ENCODE data around the gene TGFB3.
"Not testable (repeated sequence)": the region's sequence is repeated elsewhere in the genome, so short reads cannot be mapped to it uniquely, and the experiment has no call there.

The TGFB3 gene

DNA sequence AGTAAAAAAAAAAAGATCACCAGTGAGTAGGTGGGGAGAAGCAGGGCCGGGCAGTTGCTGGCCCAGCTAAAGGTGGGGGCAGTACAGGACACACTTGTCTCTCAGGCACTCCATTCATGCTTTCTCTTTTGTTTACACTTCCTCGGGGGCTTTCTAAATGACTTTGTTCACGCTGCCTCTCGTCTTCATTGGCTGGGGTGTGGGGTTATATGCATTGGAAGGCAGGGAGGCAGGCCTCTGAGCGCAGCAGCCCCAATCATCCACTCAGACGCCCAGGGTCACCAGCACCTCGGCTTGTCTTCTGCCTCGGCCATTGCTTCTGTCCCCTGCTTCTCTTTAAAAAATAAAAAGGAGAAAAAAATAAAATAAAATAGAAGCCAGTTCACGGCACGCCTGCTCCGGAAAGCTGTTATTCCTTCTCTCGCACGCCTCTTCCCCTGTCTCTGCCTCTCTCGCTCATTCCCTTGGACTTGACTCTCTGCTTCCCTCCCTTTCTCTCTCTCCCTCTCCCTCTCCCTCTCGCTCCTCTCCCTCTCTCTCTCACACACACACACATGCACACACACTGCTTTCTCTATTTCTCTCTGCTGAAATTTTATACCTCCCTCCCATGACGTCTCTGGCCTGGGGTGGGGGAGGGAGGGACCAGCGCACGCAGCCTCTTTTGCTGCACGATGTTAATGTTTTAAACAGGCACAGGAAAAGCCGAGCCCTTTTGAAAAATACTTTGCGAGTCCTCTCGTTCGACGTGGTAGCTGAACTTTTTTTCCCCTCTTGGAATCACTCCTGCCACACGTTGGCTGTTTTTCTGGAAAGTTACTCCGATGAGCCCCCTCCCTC is at the start of gene TGFB3:
Gene TGFB3 (minus strand): TSS at position 570 of the 840 bp plus-strand sequence. CDS start 1,102 bp downstream, outside the sequence.
- DNase-seq = peak; percentile 87

DNA sequence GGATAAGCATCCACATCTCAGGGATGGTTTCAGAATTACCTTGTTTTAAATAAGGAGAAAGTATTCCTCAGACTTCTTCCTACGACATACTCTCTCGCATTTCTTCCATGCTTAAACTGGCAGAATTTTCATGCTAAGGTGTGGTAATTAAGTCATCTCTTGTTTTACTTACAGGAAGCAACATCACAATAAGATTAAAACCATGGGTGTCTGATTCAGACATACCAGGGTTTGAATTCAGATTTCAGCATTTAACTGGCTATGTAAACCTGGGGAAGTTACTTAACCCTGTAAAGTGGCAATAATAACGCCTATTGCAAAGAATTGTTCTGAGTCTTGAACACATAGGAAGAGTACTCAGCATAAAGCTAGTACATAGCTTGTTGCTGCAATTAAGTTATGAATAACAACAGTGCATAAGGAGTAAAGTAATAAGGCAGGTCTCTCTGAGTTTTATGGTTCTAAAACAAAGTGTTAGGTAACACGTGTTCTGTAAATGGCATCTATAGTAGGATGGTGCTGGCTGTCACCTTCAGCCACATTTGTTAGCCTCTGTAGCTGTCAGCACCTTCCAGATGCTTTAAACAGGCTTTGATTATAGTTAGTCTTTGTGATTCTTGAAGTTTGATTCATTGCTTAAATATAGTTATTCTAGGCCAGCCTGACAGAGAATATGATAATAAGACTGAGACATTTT is 42.6 kb upstream of the TGFB3 start:
- no peak for DNase-seq

DNA sequence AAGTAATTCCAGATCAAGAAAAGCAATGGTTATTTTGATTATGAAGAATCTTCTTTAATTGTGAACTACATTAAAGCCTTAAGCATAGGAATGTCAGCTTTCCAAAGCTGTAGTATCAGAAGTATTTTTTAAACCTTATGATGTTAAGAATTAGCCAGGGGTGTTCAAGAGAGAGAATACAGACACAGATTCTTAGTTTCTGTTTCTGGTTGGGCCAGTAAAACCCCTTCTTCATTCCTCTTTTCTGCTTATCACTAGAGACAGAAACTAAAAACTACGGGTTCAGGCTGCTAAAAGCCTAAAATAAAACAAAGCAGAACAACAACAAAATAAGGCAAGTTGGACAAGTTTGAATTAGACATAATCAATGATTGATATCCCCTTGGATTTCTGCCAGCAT is 42.0 kb upstream of the TGFB3 start:
- DNase-seq = no peak

DNA sequence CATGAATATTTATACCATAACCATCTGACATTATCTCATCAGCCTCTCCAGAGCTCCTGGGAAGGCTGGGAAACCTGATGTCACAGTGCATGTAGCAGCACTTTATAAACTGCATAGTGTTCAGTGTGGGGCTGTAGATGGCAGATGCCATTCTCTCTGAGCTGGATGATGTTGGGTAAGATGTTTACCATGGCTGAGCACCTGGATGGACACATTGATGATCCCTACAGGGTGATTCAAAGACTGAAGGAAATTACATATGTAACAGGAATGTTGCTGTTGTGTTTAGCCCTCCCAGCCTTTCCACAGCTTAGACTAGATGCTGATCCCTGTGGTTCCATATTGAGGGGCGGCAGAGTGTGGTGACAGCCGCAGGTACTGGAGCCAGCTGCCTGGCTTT is 41.2 kb upstream of the TGFB3 start:
- no peak for DNase-seq

DNA sequence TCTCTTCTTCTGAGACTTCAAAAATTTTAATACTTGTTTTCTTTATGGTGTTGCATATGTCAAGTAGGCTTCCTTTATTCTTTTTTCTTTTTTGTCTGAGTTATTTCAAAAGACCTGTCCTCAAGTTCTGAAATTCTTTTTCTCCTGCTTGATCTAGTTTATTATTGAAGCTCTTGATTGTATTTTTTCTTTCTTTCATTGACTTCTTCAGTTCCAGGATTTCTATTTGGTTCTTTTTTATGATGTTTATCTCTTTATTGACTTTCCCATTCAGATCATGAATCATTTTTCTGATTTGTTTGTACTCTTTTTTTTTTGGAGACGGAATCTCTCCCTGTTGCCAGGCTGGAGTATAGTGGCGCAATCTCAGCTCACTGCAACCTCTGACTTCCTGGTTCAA is 37.9 kb upstream of the TGFB3 start:
- no peak for DNase-seq

DNA sequence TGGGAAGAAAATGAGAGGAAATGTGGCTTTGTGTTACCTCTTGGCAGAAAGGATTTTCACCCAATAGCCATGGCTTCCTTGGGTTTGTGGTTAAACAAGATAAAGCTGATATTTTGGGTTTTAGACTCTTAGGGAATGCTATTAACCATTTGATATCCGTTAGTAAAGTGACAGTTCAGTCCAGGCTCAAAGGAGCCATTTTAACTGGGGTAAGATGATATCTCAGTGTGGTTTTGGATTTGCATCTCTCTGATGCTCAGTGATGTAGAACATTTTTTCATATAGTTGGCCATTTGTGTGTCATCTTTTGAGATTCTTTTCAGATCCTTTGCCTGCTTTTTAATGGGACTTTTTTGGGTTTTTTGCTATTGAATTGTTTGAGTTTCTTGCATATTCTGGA is 33.9 kb upstream of the TGFB3 start:
- no peak for DNase-seq

DNA sequence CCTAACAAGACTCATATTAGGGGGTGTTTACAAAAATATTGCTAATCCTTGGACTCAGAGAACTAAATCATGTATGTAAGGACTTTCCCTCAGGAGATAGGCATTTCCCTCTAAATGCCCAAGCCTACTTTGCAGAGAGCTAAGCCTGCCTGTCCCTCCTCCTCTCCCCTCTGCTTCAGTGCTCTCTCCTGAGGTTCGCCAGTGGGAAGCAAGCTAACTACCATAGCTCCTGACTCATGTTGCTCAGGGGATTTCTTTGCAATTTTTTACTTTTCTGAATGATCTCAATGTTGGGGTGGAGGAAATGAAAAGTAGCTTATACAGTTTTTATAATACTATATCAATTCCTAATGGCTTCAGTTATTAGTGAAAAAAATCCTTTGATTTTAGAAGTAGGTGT is 33.4 kb upstream of the TGFB3 start:
- no peak for DNase-seq

DNA sequence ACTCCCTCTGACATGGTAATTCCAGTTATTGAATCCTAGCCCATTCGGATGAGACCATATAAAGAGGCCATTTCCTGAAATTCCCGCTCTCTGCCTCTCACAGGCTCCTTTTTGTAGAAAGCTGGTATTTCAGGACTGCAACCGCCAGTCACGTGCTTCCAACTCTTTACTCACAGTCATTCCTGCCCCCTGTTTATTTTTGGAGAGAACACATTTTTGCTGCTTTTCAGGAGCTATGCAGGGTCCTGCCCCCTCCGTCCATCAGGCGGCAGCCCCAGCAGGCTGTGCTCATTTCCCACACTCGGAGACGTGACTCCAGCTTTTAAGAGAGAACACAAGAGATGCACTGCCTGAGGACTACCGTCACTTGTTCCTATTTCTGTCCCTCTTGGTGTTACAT is 30.6 kb upstream of the TGFB3 start:
- DNase-seq = no peak

DNA sequence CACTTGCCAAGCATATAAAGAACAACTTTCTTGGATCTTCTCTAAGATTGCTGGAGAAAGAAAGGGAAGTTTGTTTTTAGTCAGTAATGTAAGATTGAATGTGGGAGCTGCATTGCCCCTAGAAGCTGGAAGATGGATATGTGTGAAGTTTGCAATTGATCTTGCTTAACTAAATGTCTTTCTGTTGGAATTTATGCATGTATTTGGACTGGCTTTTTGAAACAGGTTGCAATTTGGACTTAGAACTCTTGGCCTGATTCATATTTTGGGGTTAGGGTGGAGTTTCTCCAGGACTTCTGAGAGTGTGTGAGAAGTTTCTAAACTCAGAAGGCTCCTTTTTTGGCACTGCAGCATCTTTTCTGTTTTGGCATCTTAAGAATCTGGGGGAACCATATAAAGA is 30.1 kb upstream of the TGFB3 start:
- DNase-seq = no peak

DNA sequence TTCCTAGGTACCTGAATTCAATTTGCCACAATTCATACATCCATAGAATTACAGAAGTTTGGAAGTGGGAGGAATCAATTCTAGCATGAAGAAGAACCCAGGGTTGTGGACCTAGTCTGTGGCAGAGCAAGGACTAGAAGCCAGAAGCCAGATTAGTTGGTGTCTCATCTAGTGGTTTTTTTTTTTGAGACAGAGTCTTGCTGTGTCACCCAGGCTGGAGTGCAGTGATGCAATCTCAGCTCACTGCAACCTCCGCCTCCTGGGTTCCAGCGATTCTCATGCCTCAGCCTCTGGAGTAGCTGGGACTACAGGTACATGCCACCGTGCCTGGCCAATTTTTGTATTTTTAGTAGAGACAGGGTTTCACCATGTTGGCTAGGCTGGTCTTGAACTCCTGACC is 27.8 kb upstream of the TGFB3 start:
- DNase-seq = not testable (repeated sequence)

DNA sequence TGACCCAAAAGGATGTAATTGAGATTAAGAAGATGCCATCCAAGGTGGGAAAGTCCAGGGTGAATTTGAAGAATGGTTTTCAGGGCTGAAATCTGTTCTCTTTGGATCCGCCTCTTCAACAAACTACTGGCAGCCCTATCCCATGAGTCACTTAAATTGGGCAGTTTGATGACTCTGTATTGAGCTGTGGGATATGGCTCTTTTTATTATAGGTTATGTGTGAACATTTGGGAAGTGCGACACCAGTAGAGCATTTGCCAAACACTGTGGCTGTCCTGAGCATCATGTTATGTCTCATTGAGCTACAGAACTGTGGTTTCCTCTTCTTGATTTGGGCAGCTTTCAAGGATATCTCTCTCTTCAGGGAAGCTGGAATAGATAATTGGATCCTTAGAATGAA is 26.1 kb upstream of the TGFB3 start:
- DNase-seq = no peak

DNA sequence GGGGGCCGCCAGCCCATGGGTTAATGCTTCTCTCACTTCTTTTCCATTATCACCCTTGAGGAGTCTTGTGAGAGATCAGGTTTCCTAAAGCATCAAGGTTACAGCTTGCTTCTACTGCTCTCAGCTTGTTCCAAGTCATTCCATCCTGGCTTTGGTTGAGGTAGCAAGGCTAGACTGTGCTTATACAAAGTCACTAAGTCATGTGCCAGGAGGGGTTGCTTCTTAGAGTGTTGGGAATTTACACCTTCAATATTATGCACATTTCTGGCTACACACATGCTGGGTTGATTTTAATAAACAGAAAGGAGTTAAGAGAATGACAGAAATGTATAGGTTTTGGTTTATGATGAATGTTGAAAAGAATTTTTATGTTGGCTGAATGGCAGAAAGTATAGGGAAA is 25.6 kb upstream of the TGFB3 start:
- DNase-seq = no peak

DNA sequence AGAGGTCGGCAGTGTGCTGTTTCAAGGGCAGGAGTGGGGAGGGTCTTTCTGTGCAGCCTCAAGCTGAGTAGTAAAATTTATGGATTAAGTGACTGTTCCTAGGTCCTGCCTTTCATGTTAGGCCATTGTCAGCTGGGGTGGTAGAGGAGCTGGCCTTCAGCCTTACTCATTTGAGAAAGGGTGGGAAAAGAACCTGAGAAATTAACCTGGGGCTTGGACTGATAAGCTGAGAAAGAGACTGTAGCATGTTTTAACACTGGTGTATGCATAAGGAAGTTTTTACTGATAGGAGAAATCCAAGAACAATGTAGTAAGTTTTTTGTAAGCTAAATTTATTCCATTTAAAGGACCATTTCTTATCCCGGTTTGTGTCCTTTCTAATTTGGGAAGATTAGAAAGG is 24.5 kb upstream of the TGFB3 start:
- no peak for DNase-seq

DNA sequence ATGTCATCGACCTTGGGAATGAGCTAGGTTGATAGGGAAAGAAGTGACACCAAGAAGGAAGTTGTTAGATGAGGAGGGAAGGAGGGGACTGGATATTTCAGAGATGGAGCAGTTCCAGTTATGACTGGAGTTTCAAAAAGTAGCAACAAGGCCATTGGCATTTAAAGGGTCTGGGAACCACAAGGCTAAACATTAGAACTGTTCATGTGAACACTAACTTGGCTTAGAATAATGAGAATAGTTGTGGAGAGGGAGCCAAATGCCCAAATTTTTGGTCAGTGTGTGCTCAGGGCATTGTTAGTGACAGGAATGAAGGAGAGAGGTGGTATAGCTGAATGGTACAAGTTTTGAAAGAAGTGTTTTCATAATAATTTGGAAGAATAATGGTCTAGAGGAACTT is 20.6 kb upstream of the TGFB3 start:
- DNase-seq = no peak

DNA sequence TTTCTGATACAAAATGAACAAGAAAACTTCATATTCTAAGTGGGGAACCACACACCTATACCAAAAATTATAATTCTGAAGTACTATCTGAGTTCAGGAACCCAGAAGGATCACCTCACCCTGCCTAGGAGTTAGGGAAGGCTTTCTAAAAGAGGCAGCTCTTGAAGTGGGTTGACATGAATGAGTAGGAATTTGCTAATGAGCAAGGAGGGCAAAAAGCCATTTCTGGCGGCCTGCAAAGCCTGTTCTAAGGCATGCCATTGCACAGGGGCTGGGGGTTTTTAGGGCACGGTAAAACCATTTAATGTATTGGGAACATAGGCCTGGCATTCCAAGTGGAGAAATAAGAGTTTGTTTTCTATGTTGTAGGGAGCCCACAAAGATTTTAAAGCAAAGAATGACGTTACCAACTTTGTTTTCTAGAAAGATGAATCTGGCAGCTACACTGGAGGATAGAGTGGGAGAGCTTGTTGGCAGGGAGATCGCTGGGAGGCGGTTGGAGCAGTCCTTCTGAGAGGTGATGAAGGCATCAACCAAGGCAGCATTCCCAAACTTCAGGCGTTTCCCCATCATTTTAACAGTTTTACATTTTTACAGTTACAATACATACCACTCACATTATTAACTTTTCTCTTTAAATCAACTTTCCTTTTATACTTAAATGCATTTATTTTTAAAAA is 17.9 kb upstream of the TGFB3 start:
- no peak for DNase-seq

DNA sequence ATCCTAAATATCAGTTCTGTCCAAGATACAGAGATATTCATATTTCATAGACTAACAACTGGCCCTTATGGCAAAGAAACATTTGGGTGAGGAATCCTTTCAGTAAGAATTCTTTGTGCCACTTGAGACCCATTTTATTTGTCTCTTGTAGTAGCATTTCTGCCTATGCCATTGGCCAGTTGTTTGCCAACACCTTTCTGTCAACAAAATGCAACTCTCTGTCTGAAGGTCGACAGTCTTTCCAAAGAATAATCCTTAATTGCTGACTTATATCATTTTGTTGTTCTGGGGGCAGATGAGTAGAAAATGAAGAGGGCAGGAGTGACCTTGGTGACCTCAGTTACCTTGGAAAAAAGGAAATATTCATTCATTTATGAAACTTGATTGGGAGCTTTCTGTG is 14.7 kb upstream of the TGFB3 start:
- DNase-seq = no peak

DNA sequence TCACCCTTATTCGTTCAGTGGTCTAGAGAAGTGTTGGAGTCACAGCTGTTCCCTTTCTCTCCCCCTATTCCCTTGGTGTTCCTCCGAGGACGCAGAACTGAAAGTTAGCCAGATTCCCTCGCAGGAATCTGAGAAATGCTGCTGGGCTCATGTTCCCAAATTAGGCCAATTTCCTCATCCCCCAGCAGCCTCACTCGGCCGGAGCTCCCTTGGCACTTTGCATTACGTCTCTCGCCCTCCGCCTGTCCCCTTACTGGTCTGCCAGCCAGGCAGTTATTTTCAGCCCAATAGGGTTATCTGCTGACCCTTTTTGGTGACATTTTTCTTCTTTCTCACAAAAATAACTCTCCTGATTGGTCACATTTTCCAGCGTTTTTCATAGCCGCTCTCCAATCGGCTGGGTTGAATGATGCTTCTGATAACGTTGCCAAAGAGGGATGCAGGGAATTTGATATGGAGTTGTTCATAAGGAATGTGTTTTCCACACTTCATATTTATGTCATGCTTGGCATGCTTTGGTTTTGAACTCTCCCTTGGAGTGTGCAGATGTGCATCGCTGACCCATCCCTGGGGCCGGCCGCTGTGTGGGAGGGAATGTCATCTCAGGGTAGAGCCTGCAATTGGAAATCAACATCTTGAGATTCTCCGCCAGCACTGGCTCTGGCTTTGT is 13.7 kb upstream of the TGFB3 start:
- DNase-seq = no peak

DNA sequence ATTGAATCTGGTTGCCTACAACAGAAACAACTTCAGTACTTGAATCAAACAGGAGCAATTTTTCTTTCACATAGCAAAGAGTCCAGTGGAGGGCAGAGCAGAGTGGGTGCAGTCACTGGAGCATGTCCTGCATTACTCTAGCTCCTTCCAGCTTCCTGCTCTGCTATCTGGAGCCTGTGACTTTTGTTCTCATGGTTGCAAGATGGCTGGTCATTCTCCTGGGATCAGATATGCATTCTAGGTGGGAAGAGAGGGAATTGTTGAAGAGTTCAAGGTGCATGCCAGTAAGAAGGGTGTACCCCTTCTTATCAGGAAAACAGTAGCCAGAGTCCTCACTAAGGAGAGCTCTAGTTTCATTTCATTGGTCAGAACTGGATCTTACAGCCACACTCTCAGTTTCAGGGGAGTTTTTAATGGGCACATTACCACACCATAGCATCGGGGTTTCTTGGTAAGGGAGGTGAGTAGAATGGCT is 11.8 kb upstream of the TGFB3 start:
- no peak for DNase-seq

DNA sequence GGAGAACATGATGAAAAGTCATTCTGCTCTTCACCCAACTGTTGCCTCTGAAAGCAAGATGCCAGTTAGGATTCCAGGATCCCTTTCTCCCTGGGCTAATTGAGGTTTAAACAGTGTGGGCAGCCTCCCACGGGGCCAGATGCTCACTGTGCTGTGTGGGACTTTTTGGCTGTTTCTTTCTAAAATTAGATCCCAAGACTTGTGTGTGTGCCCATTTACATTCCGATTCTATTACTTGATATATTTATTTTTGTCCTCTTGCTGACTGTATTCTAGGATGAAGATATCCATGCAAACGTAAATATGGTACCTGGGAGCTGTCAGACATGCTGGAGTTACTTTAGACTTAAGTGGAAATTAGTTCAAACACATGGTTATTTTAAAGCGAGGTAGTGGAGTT is 10.0 kb upstream of the TGFB3 start:
- no peak for DNase-seq

DNA sequence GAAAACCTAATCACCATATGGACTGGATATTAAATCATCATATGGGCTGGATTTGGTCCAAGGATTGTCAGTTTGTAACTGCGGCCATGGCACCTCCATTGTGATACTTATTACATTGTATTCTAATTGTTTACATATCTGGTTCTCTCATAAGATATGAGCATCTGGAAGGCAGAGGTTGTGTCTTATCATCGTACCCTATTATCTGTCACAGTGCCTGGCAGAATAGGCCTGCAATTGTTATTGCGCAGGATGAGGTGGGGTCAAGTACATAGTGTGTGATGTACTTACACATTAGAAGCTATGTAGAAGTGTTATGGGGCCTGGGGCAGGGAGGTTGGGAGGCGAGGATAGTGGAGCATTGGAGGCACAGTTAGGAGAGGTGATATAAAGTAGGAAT is 8.5 kb upstream of the TGFB3 start:
- no peak for DNase-seq

DNA sequence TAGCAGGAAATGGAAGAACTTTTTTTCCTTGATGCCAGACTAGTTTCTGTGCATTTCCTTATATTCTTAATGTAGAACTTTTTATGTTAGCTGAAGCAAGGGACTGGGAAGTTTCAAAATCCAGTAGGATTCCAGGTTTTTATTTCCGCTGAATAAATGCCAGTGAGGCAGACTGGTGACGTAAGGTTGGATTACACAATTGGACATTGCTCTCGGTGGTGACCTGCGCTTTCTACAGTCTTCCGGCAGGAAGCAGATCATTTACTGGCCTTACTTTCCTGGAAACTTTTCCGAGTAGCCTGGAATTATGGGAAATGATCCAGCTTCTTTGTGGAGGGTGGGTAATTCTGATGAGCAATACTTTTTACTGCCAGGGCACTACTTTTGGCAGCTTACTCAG is 7.3 kb upstream of the TGFB3 start:
- DNase-seq = no peak

DNA sequence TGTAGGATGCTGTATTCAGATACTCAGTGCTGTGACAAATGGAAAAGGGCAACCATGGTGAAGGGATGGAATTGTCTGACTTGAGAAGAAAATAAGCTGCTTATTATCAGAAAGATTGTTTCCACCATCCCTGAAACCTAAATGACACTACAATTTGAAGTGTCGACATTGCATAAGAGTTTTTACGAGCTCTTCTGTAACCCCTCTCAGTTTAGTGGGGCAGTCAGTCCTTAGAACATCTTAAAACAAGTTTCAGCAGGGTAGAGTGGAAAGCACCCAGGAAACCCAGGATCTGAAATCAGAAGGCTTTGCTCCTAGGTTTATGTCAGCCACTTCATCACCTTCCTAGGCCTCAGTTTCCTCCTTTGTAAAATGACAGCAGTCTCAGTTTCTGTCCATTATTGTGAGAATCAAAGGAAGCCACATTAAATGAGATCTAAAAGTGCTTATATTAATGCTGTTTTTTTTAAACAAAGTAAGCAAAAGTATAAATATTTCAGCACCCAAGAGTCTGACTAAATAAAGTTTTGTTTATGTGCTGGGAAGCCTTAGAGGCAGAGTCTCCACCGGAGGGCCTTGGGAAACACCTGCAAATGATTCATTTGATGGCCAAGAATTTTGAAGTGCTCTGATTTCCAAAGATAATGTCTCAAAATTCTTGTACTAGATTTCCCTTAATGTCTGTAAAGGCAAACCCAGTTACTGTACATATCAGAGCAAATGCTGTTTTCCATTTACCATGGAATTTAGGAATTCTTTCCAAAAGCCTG is 5.6 kb upstream of the TGFB3 start:
- no peak for DNase-seq

DNA sequence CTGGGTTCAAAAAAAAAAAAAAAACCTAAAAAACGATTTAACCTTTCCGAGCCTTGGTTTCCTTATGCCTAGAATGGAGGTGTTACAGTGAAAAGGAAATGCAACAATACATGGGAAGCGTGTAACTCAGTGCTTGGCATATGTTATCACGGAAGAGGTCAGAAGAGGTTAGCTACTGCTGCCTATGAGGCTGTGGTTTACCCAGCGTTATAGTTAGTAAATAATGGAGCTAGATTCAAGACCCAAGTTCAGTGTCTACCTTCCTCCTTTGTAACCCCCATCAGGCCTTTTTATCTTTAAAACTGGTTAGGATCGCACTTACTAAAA is 4.6 kb upstream of the TGFB3 start:
- no peak for DNase-seq

All from NCI-H1694 (cell line).